ENCODE data around the gene MMD.
"Not testable (repeated sequence)": the region's sequence is repeated elsewhere in the genome, so short reads cannot be mapped to it uniquely, and the experiment has no call there.

The MMD gene

GRCh38 chr17:55446581-55447205, 25.1 kb upstream of the MMD start:
- Histone ChIP-seq H2AK5ac (ENCODE audit: low read length) (no peak overlapping the region), H3K23ac (ENCODE audit: low read length) (no peak overlapping the region)

DNA sequence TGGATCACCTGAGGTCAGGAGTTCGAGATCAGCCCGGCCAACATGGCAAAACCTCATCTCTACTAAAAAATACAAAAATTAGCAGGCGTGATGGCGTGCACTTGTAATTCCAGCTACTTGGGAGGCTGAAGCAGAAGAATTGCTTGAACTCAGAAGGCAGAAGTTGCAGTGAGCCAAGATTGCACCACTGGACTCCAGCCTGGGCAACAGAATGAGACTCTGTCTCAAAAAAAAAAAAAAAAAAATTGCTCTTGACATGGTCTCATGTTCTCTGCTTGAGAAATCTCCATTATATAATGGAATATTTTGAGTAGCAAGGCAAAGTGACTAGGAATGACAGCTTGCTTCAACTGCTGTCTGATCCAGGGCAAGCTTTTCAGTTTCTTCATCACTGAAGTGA, 24.4 kb upstream of the MMD start:
- H2BK120ac ChIP-seq (ENCODE audit: insufficient read depth, low read length, poor library complexity); H3K9me3 ChIP-seq (ENCODE audit: insufficient read depth, low read depth, low read length); H3K4ac ChIP-seq (ENCODE audit: low read depth, low read length); H4K8ac ChIP-seq (ENCODE audit: low read depth, low read length); H3K79me2 ChIP-seq (ENCODE audit: control insufficient read depth, insufficient read depth, low read length, poor library complexity); H3K36me3 ChIP-seq (ENCODE audit: control insufficient read depth in 1 of 2, insufficient read depth in 2 of 2, low read length in 2 of 2); H2AFZ ChIP-seq (ENCODE audit: insufficient read depth, low read length, poor library complexity); H3K23ac ChIP-seq (ENCODE audit: low read length); H3K18ac ChIP-seq (ENCODE audit: low read length); H4K12ac ChIP-seq (ENCODE audit: low read depth, low read length); H3K4me2 ChIP-seq (ENCODE audit: low read length); H3K4me3 ChIP-seq (ENCODE audit: low read depth, low read length); H3K14ac ChIP-seq (ENCODE audit: low read length); H2AK5ac ChIP-seq (ENCODE audit: low read length); H3K27ac ChIP-seq (ENCODE audit: low read depth, low read length); DNase-seq; H3K9ac ChIP-seq (ENCODE audit: low read length); H3K27me3 ChIP-seq (ENCODE audit: insufficient read depth, low read length): not testable (repeated sequence)
- WGBS (ENCODE audit: extremely low coverage, insufficient coverage, insufficient read length), result no CpG with 5 or more reads among the region's 4 CpGs
- Histone ChIP-seq H4K91ac (ENCODE audit: low read depth, low read length) (peak overlapping the region; percentile 52), H3K79me1 (ENCODE audit: low read length) (peaks cover 17% of the 10 kb centered on the region), H2BK12ac (ENCODE audit: low read length) (peak overlapping the region; percentile 53), H3K4me1 (ENCODE audit: control insufficient read depth in 1 of 2, insufficient read depth in 2 of 2, low read length in 2 of 2) (peaks cover 23 to 31% of the 10 kb centered on the region in 2 experiments), H2BK5ac (ENCODE audit: low read depth, low read length, poor library complexity) (peak overlapping the region; percentile 37)

More at GRCh38 chr17:55446581-55447205, 25.1 kb upstream of the MMD start:
- H2BK5ac ChIP-seq (ENCODE audit: low read depth, low read length, poor library complexity), result no peak overlapping the region
- H3K14ac ChIP-seq (ENCODE audit: low read length), result no peak overlapping the region
- WGBS (ENCODE audit: extremely low coverage, insufficient coverage, insufficient read length), result no CpG with 5 or more reads among the region's 4 CpGs
- no peak overlapping the region for H3K4me3 ChIP-seq (ENCODE audit: low read depth, low read length)
- H3K4me2 ChIP-seq (ENCODE audit: low read length), result no peak overlapping the region
- no peak for DNase-seq
- H4K91ac ChIP-seq (ENCODE audit: low read depth, low read length), result no peak overlapping the region
- no peak overlapping the region for H4K8ac ChIP-seq (ENCODE audit: low read depth, low read length)
- H3K18ac ChIP-seq (ENCODE audit: low read length), result no peak overlapping the region
- H2BK12ac ChIP-seq (ENCODE audit: low read length), result no peak overlapping the region
- H3K9ac ChIP-seq (ENCODE audit: low read length), result no peak overlapping the region
- no peaks in the 10 kb centered on the region for H3K9me3 ChIP-seq (ENCODE audit: insufficient read depth, low read depth, low read length)
- H3K27ac ChIP-seq (ENCODE audit: low read depth, low read length), result no peak overlapping the region
- no peak overlapping the region for H4K12ac ChIP-seq (ENCODE audit: low read depth, low read length)
- peaks cover 17% of the 10 kb centered on the region for H3K79me1 ChIP-seq (ENCODE audit: low read length)
- H3K27me3 ChIP-seq (ENCODE audit: insufficient read depth, low read length), result no peaks in the 10 kb centered on the region
- no peak overlapping the region for H2AFZ ChIP-seq (ENCODE audit: insufficient read depth, low read length, poor library complexity)
- H2BK120ac ChIP-seq (ENCODE audit: insufficient read depth, low read length, poor library complexity), result no peak overlapping the region
- H3K4me1 ChIP-seq (ENCODE audit: control insufficient read depth in 1 of 2, insufficient read depth in 2 of 2, low read length in 2 of 2), result peaks cover 26 to 31% of the 10 kb centered on the region in 2 experiments
- no peaks in the 10 kb centered on the region for H3K36me3 ChIP-seq (ENCODE audit: control insufficient read depth in 1 of 2, insufficient read depth in 2 of 2, low read length in 2 of 2)
- no peaks in the 10 kb centered on the region for H3K79me2 ChIP-seq (ENCODE audit: control insufficient read depth, insufficient read depth, low read length, poor library complexity)
- no peak overlapping the region for H3K4ac ChIP-seq (ENCODE audit: low read depth, low read length)

GRCh38 chr17:55444471-55445441, 23.1 kb upstream of the MMD start:
- Histone ChIP-seq H4K91ac (ENCODE audit: low read depth, low read length) (peak overlapping the region; percentile 77), H3K4me3 (ENCODE audit: low read depth, low read length) (no peak overlapping the region), H3K4ac (ENCODE audit: low read depth, low read length) (peak overlapping the region; percentile 70), H3K27ac (ENCODE audit: low read depth, low read length) (peak overlapping the region; percentile 32), H2BK5ac (ENCODE audit: low read depth, low read length, poor library complexity) (peak overlapping the region; percentile 49), H3K79me2 (ENCODE audit: control insufficient read depth, insufficient read depth, low read length, poor library complexity) (no peaks in the 10 kb centered on the region), H3K23ac (ENCODE audit: low read length) (no peak overlapping the region), H2BK12ac (ENCODE audit: low read length) (peak overlapping the region; percentile 75), H2AFZ (ENCODE audit: insufficient read depth, low read length, poor library complexity) (no peak overlapping the region), H3K4me2 (ENCODE audit: low read length) (no peak overlapping the region), H3K14ac (ENCODE audit: low read length) (peak overlapping the region; percentile 45), H4K8ac (ENCODE audit: low read depth, low read length) (no peak overlapping the region), H2BK120ac (ENCODE audit: insufficient read depth, low read length, poor library complexity) (peak overlapping the region; percentile 92), H3K18ac (ENCODE audit: low read length) (no peak overlapping the region), H3K4me1 (ENCODE audit: control insufficient read depth in 1 of 2, insufficient read depth in 2 of 2, low read length in 2 of 2) (peaks cover 16 to 28% of the 10 kb centered on the region in 2 experiments), H3K36me3 (ENCODE audit: control insufficient read depth in 1 of 2, insufficient read depth in 2 of 2, low read length in 2 of 2) (no peaks in the 10 kb centered on the region), H3K9me3 (ENCODE audit: insufficient read depth, low read depth, low read length) (no peaks in the 10 kb centered on the region), H3K79me1 (ENCODE audit: low read length) (peaks cover 13% of the 10 kb centered on the region), H4K12ac (ENCODE audit: low read depth, low read length) (no peak overlapping the region), H3K27me3 (ENCODE audit: insufficient read depth, low read length) (no peaks in the 10 kb centered on the region), H2AK5ac (ENCODE audit: low read length) (no peak overlapping the region), H3K9ac (ENCODE audit: low read length) (no peak overlapping the region)
- DNase-seq, result no peak
- WGBS (ENCODE audit: extremely low coverage, insufficient coverage, insufficient read length), result no CpG with 5 or more reads among the region's 6 CpGs

DNA sequence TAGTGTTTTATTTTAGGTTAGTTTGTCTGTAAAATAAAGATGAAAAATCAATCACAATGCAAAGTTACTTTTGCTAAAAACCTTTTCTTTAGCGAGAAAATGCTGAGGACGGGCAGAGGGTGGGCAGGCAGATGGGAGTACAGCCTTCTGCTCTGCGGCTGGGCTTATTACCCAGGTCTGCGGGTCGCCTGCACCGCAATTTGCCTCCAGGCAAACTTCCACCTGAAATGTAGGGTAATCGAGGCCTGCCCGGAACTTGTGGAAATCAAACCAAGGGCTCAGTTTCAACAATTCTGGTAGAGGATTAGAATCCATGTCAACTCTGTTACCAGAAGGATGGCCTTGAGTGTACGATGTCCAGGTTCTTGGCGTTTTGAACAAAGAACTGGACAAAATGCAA, 22.3 kb upstream of the MMD start:
- no peaks in the 10 kb centered on the region for H3K36me3 ChIP-seq (ENCODE audit: control insufficient read depth in 1 of 2, insufficient read depth in 2 of 2, low read length in 2 of 2)
- H3K4ac ChIP-seq (ENCODE audit: low read depth, low read length), result peak overlapping the region; percentile 70
- no peaks in the 10 kb centered on the region for H3K9me3 ChIP-seq (ENCODE audit: insufficient read depth, low read depth, low read length)
- H4K12ac ChIP-seq (ENCODE audit: low read depth, low read length), result no peak overlapping the region
- no CpG with 5 or more reads among the region's 10 CpGs for WGBS (ENCODE audit: extremely low coverage, insufficient coverage, insufficient read length)
- peak overlapping the region; percentile 92 for H2BK120ac ChIP-seq (ENCODE audit: insufficient read depth, low read length, poor library complexity)
- H3K23ac ChIP-seq (ENCODE audit: low read length), result no peak overlapping the region
- no peak overlapping the region for H3K4me2 ChIP-seq (ENCODE audit: low read length)
- H2BK12ac ChIP-seq (ENCODE audit: low read length), result peak overlapping the region; percentile 88
- no peaks in the 10 kb centered on the region for H3K27me3 ChIP-seq (ENCODE audit: insufficient read depth, low read length)
- no peak overlapping the region for H2AFZ ChIP-seq (ENCODE audit: insufficient read depth, low read length, poor library complexity)
- no peak overlapping the region for H3K4me3 ChIP-seq (ENCODE audit: low read depth, low read length)
- peaks cover 12 to 24% of the 10 kb centered on the region in 2 experiments for H3K4me1 ChIP-seq (ENCODE audit: control insufficient read depth in 1 of 2, insufficient read depth in 2 of 2, low read length in 2 of 2)
- peak overlapping the region; percentile 49 for H2BK5ac ChIP-seq (ENCODE audit: low read depth, low read length, poor library complexity)
- no peak for DNase-seq
- peak overlapping the region; percentile 3 for H3K27ac ChIP-seq (ENCODE audit: low read depth, low read length)
- H2AK5ac ChIP-seq (ENCODE audit: low read length), result peak overlapping the region; percentile 81
- no peak overlapping the region for H3K18ac ChIP-seq (ENCODE audit: low read length)
- no peaks in the 10 kb centered on the region for H3K79me2 ChIP-seq (ENCODE audit: control insufficient read depth, insufficient read depth, low read length, poor library complexity)
- H4K91ac ChIP-seq (ENCODE audit: low read depth, low read length), result peak overlapping the region; percentile 80
- peak overlapping the region; percentile 66 for H4K8ac ChIP-seq (ENCODE audit: low read depth, low read length)
- H3K14ac ChIP-seq (ENCODE audit: low read length), result no peak overlapping the region
- H3K9ac ChIP-seq (ENCODE audit: low read length), result no peak overlapping the region
- peaks cover 10% of the 10 kb centered on the region for H3K79me1 ChIP-seq (ENCODE audit: low read length)
